ENCODE measurements around the gene OCIAD1.

OCIAD1 gene

DNA sequence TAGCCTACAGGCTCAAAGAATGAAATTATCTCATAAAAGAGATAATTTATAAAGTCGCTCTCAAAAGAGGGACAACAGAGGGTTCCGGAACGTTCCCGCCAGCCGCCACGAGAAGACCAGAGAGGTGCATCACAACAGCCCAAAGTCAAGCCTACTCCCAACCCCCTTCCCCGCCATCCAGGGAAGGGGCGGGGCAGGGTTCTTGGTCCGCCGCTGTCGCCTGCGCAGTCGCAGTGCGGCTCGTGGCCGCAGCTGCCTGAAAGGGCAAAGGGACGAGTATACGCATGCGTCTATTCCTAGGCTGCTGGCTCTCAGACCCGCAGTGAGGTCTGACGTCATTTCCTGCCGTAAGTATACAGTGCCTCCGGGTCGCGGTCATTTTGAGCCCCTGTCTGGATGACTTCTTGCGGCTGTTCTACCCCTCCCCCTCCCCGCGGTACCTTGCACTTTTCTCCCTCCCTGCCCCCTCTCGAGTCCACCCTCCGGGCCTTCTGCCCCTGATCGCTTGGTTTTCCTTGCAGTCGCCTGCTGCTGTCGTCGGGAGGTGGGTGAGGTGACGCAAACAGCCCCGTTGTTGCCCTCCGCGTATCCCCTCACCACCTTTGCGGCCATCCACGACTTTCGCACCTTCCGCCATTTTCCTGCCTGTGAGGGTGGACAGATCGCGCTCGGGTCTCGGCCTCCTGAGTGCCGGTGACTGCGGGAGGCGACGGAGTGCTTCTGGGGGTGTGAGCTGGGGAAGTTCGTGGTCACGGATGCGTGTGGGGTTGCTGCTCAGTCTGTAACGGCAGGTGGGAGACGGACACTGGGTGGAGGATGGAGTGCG lies at the start of gene OCIAD1:
Gene OCIAD1, plus strand, starts transcription at position 383 of the 826 bp plus-strand sequence. CDS start 1,537 bp downstream, outside the sequence.
- peak; percentile 99 for DNase-seq (ENCODE audit: low read depth)
- TF ChIP-seq, protein P1, sequence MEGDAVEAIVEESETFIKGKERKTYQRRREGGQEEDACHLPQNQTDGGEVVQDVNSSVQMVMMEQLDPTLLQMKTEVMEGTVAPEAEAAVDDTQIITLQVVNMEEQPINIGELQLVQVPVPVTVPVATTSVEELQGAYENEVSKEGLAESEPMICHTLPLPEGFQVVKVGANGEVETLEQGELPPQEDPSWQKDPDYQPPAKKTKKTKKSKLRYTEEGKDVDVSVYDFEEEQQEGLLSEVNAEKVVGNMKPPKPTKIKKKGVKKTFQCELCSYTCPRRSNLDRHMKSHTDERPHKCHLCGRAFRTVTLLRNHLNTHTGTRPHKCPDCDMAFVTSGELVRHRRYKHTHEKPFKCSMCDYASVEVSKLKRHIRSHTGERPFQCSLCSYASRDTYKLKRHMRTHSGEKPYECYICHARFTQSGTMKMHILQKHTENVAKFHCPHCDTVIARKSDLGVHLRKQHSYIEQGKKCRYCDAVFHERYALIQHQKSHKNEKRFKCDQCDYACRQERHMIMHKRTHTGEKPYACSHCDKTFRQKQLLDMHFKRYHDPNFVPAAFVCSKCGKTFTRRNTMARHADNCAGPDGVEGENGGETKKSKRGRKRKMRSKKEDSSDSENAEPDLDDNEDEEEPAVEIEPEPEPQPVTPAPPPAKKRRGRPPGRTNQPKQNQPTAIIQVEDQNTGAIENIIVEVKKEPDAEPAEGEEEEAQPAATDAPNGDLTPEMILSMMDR (IDR thresholded peaks at IDR 0.05; ENCODE audit: insufficient read depth, low read depth, low read length, missing control alignments): no peak
- peak within 1 kb of the TSS; percentile 98 for H3K4me3 ChIP-seq (ENCODE audit: low read length)

GRCh38 chr4:48781968-48782367 lies 48.9 kb upstream of the OCIAD1 start:
- no peak overlapping the region for H3K4me3 ChIP-seq (ENCODE audit: low read length)
- TF ChIP-seq, protein P1 (IDR thresholded peaks at IDR 0.05; ENCODE audit: insufficient read depth, low read depth, low read length, missing control alignments): no peak
- DNase-seq (ENCODE audit: low read depth): no peak

GRCh38 chr4:48785302-48785701 lies 45.6 kb upstream of the OCIAD1 start:
- H3K4me3 ChIP-seq (ENCODE audit: low read length): no peak overlapping the region
- DNase-seq (ENCODE audit: low read depth): no peak
- TF ChIP-seq, protein P1 (IDR thresholded peaks at IDR 0.05; ENCODE audit: insufficient read depth, low read depth, low read length, missing control alignments): no peak

DNA sequence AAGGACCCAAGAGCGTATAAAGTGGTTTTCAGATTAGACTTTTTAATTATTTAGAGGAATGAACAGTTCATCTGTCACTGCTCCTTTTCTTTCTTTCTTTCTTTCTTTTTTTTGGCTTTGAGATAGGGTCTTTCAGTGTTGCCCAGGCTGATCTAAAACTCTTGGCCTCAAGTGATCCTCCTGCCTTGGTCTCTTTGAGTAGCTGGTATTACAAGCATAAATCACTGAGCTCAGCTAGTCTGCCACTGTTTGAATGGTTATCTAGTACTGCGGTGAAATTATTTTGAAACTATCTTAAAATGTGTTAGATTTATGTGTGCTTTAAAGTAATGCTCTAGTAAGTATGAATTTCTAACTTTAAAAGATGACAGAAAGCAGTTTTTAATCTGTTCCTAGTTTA lies 44.3 kb upstream of the OCIAD1 start:
- TF ChIP-seq, protein P1 (IDR thresholded peaks at IDR 0.05; ENCODE audit: insufficient read depth, low read depth, low read length, missing control alignments): no peak
- no peak for DNase-seq (ENCODE audit: low read depth)
- no peak overlapping the region for H3K4me3 ChIP-seq (ENCODE audit: low read length)

- TF ChIP-seq, protein P1 (IDR thresholded peaks at IDR 0.05; ENCODE audit: insufficient read depth, low read depth, low read length, missing control alignments): no peak
- DNase-seq (ENCODE audit: low read depth): no peak
- no peak overlapping the region for H3K4me3 ChIP-seq (ENCODE audit: low read length)
These were observed 43.8 kb upstream of the OCIAD1 start for GRCh38 chr4:48787056-48787455.

- TF ChIP-seq, protein P1 (IDR thresholded peaks at IDR 0.05; ENCODE audit: insufficient read depth, low read depth, low read length, missing control alignments): no peak
These were observed 40.3 kb upstream of the OCIAD1 start for GRCh38 chr4:48790561-48790960.

DNA sequence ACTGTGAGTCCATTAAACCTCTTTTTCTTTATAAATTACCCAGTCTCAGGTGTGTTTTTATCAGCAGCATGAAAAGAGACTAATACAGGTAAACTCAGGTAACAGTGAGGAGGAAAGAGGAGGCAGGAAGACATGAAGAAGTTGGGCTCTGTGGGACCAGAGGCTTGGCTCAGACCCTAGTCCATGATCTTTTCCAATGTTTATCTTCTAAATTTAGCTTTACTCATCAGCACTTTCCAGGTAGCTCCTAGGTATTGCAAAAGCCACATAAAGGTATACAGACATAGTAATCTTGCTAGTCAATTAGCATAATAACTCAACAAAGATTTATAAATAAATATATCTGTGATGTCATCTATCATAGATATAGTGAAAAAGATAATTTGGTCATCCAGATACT lies 39.6 kb upstream of the OCIAD1 start:
- TF ChIP-seq, protein P1 (IDR thresholded peaks at IDR 0.05; ENCODE audit: insufficient read depth, low read depth, low read length, missing control alignments): no peak
- no peak for DNase-seq (ENCODE audit: low read depth)

More at GRCh38 chr4:48790561-48790960, 40.3 kb upstream of the OCIAD1 start:
- no peak overlapping the region for H3K4me3 ChIP-seq (ENCODE audit: low read length)
- no peak for DNase-seq (ENCODE audit: low read depth)

More for the DNA sequence above, 39.6 kb upstream of the OCIAD1 start:
- no peak overlapping the region for H3K4me3 ChIP-seq (ENCODE audit: low read length)
